Body of pancreas (tissue), 4 donors: Measurements from ENCODE around the gene PSMA3.

Experiments used
- POLR2A ChIP-seq, 3 donors: fragments of 450-650 bp; IDR thresholded peaks; one replicate each; pipeline ENCODE4 v1.6.1; 2016; ENCODE audit warnings: antibody characterized with exemption in 3 of 3, mild to moderate bottlenecking in 2 of 3
- TF ChIP-seq, protein P1 (sequence below), 7 experiments: fragments of 450-650 bp in 4 of 7; fragments of 200-600 bp in 3 of 7; sonication (generic) in 3 of 7; IDR thresholded peaks; one replicate each; pipeline ENCODE4 v1.5.1; 2016 to 2019; ENCODE audit warnings: antibody characterized with exemption in 7 of 7

GRCh38 chr14:58227096-58227819 is 17.4 kb upstream of the PSMA3 start:
- TF ChIP-seq, protein P1, sequence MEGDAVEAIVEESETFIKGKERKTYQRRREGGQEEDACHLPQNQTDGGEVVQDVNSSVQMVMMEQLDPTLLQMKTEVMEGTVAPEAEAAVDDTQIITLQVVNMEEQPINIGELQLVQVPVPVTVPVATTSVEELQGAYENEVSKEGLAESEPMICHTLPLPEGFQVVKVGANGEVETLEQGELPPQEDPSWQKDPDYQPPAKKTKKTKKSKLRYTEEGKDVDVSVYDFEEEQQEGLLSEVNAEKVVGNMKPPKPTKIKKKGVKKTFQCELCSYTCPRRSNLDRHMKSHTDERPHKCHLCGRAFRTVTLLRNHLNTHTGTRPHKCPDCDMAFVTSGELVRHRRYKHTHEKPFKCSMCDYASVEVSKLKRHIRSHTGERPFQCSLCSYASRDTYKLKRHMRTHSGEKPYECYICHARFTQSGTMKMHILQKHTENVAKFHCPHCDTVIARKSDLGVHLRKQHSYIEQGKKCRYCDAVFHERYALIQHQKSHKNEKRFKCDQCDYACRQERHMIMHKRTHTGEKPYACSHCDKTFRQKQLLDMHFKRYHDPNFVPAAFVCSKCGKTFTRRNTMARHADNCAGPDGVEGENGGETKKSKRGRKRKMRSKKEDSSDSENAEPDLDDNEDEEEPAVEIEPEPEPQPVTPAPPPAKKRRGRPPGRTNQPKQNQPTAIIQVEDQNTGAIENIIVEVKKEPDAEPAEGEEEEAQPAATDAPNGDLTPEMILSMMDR (IDR thresholded peaks at IDR 0.05), result no peak
- TF ChIP-seq POLR2A (IDR thresholded peaks at IDR 0.05), result no peak
